ENCODE measurements around the gene PKNOX2.

The PKNOX2 gene

GRCh38 chr11:125154378-125155099 lies 10.0 kb upstream of the PKNOX2 start:
- DNase-seq (ENCODE audit: low read depth in 2 of 3, low spot score in 1 of 3), result no peak

- no peak for DNase-seq (ENCODE audit: low read depth in 2 of 3, low spot score in 1 of 3)
Observed at GRCh38 chr11:125155100-125155444, 9.5 kb upstream of the PKNOX2 start.

GRCh38 chr11:125155767-125156166 lies 8.8 kb upstream of the PKNOX2 start:
- DNase-seq (ENCODE audit: low read depth in 2 of 3, low spot score in 1 of 3), result no peak

- no peak for DNase-seq (ENCODE audit: low read depth in 2 of 3, low spot score in 1 of 3)
Observed at GRCh38 chr11:125156346-125157117, 8.0 kb upstream of the PKNOX2 start.

- DNase-seq (ENCODE audit: low read depth in 2 of 3, low spot score in 1 of 3), result no peak
Observed at GRCh38 chr11:125157118-125157733, 7.3 kb upstream of the PKNOX2 start.

- no peak for DNase-seq (ENCODE audit: low read depth in 2 of 3, low spot score in 1 of 3)
Observed at GRCh38 chr11:125157953-125158680, 6.4 kb upstream of the PKNOX2 start.

GRCh38 chr11:125162743-125163142 lies 1.8 kb upstream of the PKNOX2 start:
- no peak for DNase-seq (ENCODE audit: low read depth in 2 of 3, low spot score in 1 of 3)

GRCh38 chr11:125163431-125164063 lies 1.0 kb upstream of the PKNOX2 start:
- DNase-seq (ENCODE audit: low read depth in 2 of 3, low spot score in 1 of 3), result no peak

- no peak for DNase-seq (ENCODE audit: low read depth in 2 of 3, low spot score in 1 of 3)
Observed at GRCh38 chr11:125164091-125164421, 495 bp upstream of the PKNOX2 start.

- DNase-seq (ENCODE audit: low read depth in 2 of 3, low spot score in 1 of 3), result no peak
Observed at GRCh38 chr11:125165111-125165842, 726 bp downstream of the PKNOX2 start.

- DNase-seq (ENCODE audit: low read depth in 2 of 3, low spot score in 1 of 3), result no peak
Observed at GRCh38 chr11:125165843-125166763, 1.6 kb downstream of the PKNOX2 start.

- DNase-seq (ENCODE audit: low read depth in 2 of 3, low spot score in 1 of 3), result no peak
Observed at GRCh38 chr11:125166764-125167291, 2.3 kb downstream of the PKNOX2 start.

GRCh38 chr11:125167292-125167953 lies 2.9 kb downstream of the PKNOX2 start:
- DNase-seq (ENCODE audit: low read depth in 2 of 3, low spot score in 1 of 3), result no peak

GRCh38 chr11:125167954-125168835 lies 3.6 kb downstream of the PKNOX2 start:
- no peak for DNase-seq (ENCODE audit: low read depth in 2 of 3, low spot score in 1 of 3)

GRCh38 chr11:125168918-125169456 lies 4.4 kb downstream of the PKNOX2 start:
- no peak for DNase-seq (ENCODE audit: low read depth in 2 of 3, low spot score in 1 of 3)

- DNase-seq (ENCODE audit: low read depth in 2 of 3, low spot score in 1 of 3), result no peak
Observed at GRCh38 chr11:125170001-125170509, 5.5 kb downstream of the PKNOX2 start.

- no peak for DNase-seq (ENCODE audit: low read depth in 2 of 3, low spot score in 1 of 3)
Observed at GRCh38 chr11:125170510-125171031, 6.0 kb downstream of the PKNOX2 start.
